ENCODE measurements around the gene NRG2. TPM values are rescaled to one million over a fixed set of nuclear protein-coding genes. Genes with fewer than 3 reads are reported as not detected.

NRG2 gene
- total and polyA plus RNA-seq, 2 of the 8 experiments (the other 6 are each of a cell fraction or from before 2014, with no cell fraction given): 0.27 to 0.54 TPM

- no peak overlapping the region for H3K4me3 ChIP-seq (ENCODE audit: extremely low read depth in 1 of 4, insufficient read depth in 2 of 4, low read depth in 3 of 4, low read length in 4 of 4)
- no peak overlapping the region for H3K56ac ChIP-seq (replicated peaks; ENCODE audit: insufficient read length, low read depth, low read length)
- H2BK20ac ChIP-seq (ENCODE audit: low read length): no peak overlapping the region
- H3K4ac ChIP-seq (replicated peaks; ENCODE audit: insufficient read length, low read depth, low read length): no peak overlapping the region
- H4K91ac ChIP-seq (replicated peaks; ENCODE audit: insufficient read length, low read length): no peak overlapping the region
- H2BK15ac ChIP-seq (ENCODE audit: low read length): no peak overlapping the region
- no peaks in the 10 kb centered on the region for H3K23me2 ChIP-seq (ENCODE audit: low read depth, low read length)
- H2BK120ac ChIP-seq (replicated peaks; ENCODE audit: low read depth, low read length): no peak overlapping the region
- POLR2A ChIA-PET (ENCODE audit: partially characterized antibody): no interaction called here
- no peak overlapping the region; the same call in 1 of the 2 replicates for H2BK5ac ChIP-seq (ENCODE audit: low read depth, low read length)
- H2BK12ac ChIP-seq (ENCODE audit: low read depth, low read length): no peak overlapping the region
- H3K4me1 ChIP-seq (replicated peaks in 1 of 4; ENCODE audit: control insufficient read depth in 3 of 4, insufficient read depth in 4 of 4, low read length in 3 of 4): 0 out of 7 replicates have a peak, but pooled peaks cover 0 to under 1% (median 0%) of the 10 kb centered on the region in 4 experiments
- no peak for TF ChIP-seq CBX5 (IDR thresholded peaks at IDR 0.05; ENCODE audit: low read depth, low read length)
- no peak for TF ChIP-seq SIX5 (IDR thresholded peaks at IDR 0.05; ENCODE audit: low read depth, low read length)
- H2AK5ac ChIP-seq (ENCODE audit: low read depth, low read length): no peak overlapping the region
- no peaks in the 10 kb centered on the region for H3K79me2 ChIP-seq (ENCODE audit: control insufficient read depth in 1 of 2, insufficient read depth in 2 of 2, low read length in 2 of 2)
- FAIRE-seq: no peak
- H3K79me1 ChIP-seq (ENCODE audit: low read depth, low read length): peaks cover 2% of the 10 kb centered on the region; the same call in 1 of the 2 replicates
- DNase-seq (ENCODE audit: low read depth in 1 of 2, low spot score in 2 of 2): no peak
- no peaks in the 10 kb centered on the region for H3K36me3 ChIP-seq (ENCODE audit: control insufficient read depth in 2 of 4, insufficient read depth in 4 of 4, low read length in 3 of 4)
- no peak overlapping the region for H4K8ac ChIP-seq (ENCODE audit: extremely low read depth, insufficient read depth, low read length)
- H3K9ac ChIP-seq (replicated peaks in 1 of 4; ENCODE audit: extremely low read depth in 1 of 4, low read depth in 3 of 4, low read length in 3 of 4): no peak overlapping the region
- H4K20me1 ChIP-seq (replicated peaks in 1 of 2; ENCODE audit: control insufficient read depth in 1 of 2, insufficient read depth in 2 of 2, low read length in 2 of 2): no peaks in the 10 kb centered on the region
- WGBS, 2 experiments (ENCODE audit: extremely low coverage in 1 of 2, insufficient coverage in 1 of 2, insufficient read length in 1 of 2, insufficient replicate concordance in 2 of 2, low coverage in 1 of 2, low lambda C conversion rate in 2 of 2, missing lambda C conversion rate in 1 of 2): 61% methylated on average over 4 of the region's 4 CpGs; no CpG with 5 or more reads in 1 of the 2 experiments
- CTCF ChIA-PET (ENCODE audit: partially characterized antibody): interaction anchor here (0.8 to 5.3 kb wide), 5 partner anchors 14 to 113 kb away, joined by 3 to 50 read pairs (median 9); no protein-coding TSS in a partner anchor
- H3K27ac ChIP-seq (ENCODE audit: low read depth, low read length): no peak overlapping the region
- H3K9me3 ChIP-seq (ENCODE audit: insufficient read depth in 2 of 2, low read depth in 1 of 2, low read length in 1 of 2): no peaks in the 10 kb centered on the region
- H3K23ac ChIP-seq (ENCODE audit: insufficient read length): no peak overlapping the region
- no peak overlapping the region for H3K14ac ChIP-seq (ENCODE audit: insufficient read length)
- no peak overlapping the region for H4K5ac ChIP-seq (ENCODE audit: insufficient read length, low read depth, low read length)
- H3K18ac ChIP-seq (ENCODE audit: extremely low read depth, low read length): no peak overlapping the region
- peaks cover 0 to 2% (median under 1%) of the 10 kb centered on the region in 4 experiments; a peak in 4 of 7 replicates for H3K27me3 ChIP-seq (replicated peaks in 1 of 4; ENCODE audit: control insufficient read depth in 3 of 4, extremely low read depth in 1 of 4, insufficient read depth in 3 of 4, low read length in 3 of 4)
- H3K4me2 ChIP-seq (ENCODE audit: insufficient read depth in 1 of 2, low read depth in 2 of 2, low read length in 2 of 2): no peak overlapping the region
- H2AFZ ChIP-seq (ENCODE audit: low read length): no peak overlapping the region
Observed at GRCh38 chr5:139888370-139888769, 154.7 kb downstream of the NRG2 start.

Measured in H1 (cell line).